NB4 (cell line): ENCODE data around the gene HDAC7.
A peak's percentile ranks its signal among the peaks of the same experiment; 100 is the strongest.

Source experiments
- DNase-seq: peaks from one replicate; pipeline ENCODE4 v3.0.0; 2010; ENCODE audit warnings: low read depth
- H3K4me3 ChIP-seq: one replicate; pipeline ENCODE4 v1.5.1; 2011; ENCODE audit warnings: mild to moderate bottlenecking, low read depth, low read length, moderate library complexity
- MYC ChIP-seq: IDR thresholded peaks from 2 replicates; pipeline ENCODE4 v1.6.1; 2011; ENCODE audit warnings: low read depth, low read length
- POLR2A ChIP-seq: IDR thresholded peaks from 2 replicates; pipeline ENCODE4 v1.6.1; 2011; ENCODE audit warnings: mild to moderate bottlenecking; ENCODE audit not compliant: insufficient read length; ENCODE audit errors: extremely low read depth
- TF ChIP-seq, protein P1 (sequence below): IDR thresholded peaks from one replicate; pipeline ENCODE4 v1.5.1; 2012; ENCODE audit warnings: low read depth, low read length
- TF ChIP-seq, protein P2 (sequence below): IDR thresholded peaks from 2 replicates; pipeline ENCODE4 v1.6.1; 2011; ENCODE audit warnings: low read depth, low read length

The HDAC7 gene

DNA sequence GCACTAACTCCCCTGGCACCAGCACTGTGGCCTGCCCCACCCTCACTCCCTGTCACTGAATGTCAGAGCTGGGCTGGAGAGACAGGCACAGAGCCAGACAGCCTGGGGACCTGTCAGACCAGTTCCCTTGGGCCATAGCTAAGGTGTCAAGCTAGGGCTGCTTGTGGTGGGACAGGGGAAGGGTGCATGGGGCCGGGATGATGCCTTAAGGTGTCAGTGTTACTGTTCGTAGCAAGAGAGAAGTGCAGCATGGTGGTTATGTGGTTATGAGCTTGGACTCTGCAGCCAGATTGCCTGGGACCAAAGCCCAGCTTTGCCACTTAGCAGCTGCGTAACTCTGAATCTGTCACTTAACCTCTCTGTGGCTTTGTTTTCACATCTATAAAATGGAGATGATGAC lies 64.8 kb downstream of the HDAC7 start:
- peak; percentile 42 for DNase-seq
- H3K4me3 ChIP-seq, result no peak overlapping the region
- TF ChIP-seq, protein P1, sequence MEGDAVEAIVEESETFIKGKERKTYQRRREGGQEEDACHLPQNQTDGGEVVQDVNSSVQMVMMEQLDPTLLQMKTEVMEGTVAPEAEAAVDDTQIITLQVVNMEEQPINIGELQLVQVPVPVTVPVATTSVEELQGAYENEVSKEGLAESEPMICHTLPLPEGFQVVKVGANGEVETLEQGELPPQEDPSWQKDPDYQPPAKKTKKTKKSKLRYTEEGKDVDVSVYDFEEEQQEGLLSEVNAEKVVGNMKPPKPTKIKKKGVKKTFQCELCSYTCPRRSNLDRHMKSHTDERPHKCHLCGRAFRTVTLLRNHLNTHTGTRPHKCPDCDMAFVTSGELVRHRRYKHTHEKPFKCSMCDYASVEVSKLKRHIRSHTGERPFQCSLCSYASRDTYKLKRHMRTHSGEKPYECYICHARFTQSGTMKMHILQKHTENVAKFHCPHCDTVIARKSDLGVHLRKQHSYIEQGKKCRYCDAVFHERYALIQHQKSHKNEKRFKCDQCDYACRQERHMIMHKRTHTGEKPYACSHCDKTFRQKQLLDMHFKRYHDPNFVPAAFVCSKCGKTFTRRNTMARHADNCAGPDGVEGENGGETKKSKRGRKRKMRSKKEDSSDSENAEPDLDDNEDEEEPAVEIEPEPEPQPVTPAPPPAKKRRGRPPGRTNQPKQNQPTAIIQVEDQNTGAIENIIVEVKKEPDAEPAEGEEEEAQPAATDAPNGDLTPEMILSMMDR, result no peak
- TF ChIP-seq MYC, result 0 out of 2 replicates have a peak, but pooled peaks have one; percentile 11

DNA sequence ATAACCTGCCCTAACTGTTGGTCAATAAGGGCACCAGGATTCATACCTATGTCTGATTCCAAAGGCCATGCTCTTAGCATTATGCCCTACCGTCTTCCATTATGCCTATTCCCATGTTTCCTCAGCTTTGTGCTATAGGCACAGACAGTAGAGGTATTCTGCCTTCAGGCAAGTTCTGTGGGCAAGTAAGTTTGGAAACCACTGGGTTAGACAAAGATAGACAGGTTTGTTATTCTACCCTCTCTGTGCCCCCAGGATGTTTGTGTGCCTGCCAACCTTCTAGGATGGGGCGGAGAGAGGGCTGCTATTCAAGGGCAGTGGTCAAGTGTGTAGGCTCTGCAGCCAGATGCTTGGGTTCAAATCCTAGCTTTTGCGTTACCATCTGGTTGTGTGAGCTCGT lies 65.6 kb downstream of the HDAC7 start:
- H3K4me3 ChIP-seq, result peak overlapping the region; percentile 50
- no peak for DNase-seq
- no peak for TF ChIP-seq POLR2A

DNA sequence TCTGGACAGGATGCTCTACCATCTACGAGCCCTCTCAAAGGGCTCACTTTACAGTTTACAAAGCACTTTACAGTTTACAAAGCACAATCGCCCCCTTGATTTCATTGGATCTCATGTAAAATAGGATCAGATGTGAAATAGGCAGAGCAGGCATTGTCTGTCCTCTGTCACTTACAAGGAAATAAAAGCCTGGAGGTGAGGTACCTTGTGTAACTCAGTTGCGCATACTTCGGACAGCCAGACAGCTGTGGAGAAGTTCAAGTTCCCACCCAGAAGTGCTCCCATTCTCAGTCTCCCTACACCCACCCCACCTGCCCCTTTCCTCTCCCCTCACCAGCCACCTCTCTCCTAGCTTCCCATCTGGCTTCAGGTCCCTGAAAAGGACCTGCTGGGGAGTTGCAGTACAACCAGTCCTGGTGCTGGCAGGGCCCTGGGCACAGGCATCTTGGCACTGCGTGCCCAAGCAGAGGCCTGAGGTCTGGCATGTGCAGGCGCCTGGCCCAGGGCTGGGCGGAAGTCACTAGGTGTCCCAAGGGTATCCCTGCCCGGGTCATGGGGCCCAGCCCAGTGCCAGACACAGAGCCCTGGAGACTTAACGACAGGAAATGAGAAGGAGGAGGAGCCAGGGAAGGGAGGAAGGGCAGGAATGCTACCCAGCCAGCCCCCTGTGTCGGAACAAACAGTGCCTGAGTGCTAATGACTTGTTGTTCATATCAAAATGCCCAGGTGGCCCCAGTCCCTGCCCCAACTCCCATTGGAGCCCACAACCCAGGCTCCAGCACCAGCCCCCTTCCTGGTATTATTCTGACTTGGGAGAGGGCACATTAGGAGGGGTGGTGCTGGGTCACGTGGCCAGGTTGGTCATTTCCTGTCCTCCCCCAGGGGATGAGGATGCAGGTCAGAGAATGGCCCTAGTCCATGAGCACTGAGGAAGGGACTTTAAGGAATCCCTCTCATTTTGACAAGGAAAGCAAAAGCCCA lies 66.4 kb downstream of the HDAC7 start:
- H3K4me3 ChIP-seq, result peak overlapping the region; percentile 50
- peak; percentile 92 for DNase-seq

DNA sequence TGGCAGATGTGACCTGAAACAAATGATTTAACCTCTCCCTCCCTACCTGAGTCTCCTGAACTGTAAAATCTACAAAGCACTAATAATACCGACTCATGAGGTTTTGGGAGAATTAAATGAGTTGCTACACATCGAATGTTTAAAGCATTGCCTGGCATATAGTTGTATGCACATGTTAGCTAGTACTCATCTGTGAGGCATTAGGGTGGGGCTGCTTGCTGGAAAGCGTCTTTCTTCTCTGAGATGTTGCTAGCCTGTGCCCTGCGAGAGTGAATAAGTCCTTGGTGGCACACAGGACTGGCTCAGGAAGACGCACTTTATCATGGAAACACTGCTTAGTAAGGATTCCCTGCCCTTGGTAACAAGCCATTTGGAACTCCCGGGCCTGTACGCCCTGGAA lies 67.2 kb downstream of the HDAC7 start:
- DNase-seq, result no peak
- TF ChIP-seq MYC (0 out of 2 replicates have a peak, but pooled peaks have one; percentile 13), POLR2A (no peak)
- TF ChIP-seq, protein P2, sequence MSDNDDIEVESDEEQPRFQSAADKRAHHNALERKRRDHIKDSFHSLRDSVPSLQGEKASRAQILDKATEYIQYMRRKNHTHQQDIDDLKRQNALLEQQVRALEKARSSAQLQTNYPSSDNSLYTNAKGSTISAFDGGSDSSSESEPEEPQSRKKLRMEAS, result no peak
- TF ChIP-seq, protein P1, result no peak
- H3K4me3 ChIP-seq, result no peak overlapping the region

More for the DNA sequence above, 66.4 kb downstream of the HDAC7 start:
- peak; percentile 20 for TF ChIP-seq POLR2A
- TF ChIP-seq, protein P2, result peak; percentile 86
- TF ChIP-seq, protein P1, result no peak
- peak; percentile 84 for TF ChIP-seq MYC

DNA sequence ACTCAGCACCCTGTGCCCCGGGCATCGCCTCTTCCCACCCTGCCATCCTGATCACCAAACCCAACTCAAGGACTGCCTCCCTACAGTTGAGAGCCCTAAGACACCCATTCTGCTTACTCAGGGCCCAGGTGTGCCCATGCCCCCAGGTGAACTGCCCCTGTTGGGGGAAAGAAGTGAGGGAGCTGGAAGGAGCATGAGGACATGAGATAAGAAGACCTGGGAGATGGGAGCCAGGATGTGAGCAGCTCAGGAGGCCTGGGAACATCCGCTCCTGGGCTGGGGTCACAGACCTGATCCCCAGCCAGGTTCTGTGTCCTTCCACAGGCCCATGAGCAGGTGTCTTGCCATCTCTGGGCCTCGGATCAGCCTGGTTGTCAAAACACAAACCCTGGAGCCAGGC lies 67.6 kb downstream of the HDAC7 start:
- DNase-seq, result no peak
- no peak for TF ChIP-seq MYC
- no peak for TF ChIP-seq POLR2A
- TF ChIP-seq, protein P1, result no peak
- TF ChIP-seq, protein P2, result no peak
- no peak overlapping the region for H3K4me3 ChIP-seq

DNA sequence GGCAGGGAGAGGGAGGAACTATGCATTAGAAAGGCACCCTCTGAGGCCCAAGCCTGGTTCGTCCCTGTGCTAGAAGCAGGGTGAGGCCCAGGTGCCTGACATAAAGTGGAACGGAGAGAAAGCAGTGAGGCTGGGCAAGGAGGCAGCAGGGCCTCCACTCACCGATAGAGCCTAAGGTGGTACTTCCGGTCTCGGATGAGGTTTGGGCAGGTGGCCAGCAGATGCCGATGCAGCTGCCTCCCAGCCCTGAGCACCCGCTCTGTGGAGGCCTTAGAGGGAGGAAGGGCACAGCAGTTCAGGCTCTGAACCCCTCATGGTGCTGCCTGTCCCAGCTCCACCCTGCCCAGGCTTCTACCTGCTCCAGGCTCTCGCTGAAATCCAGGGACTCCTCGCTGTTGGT lies 68.1 kb downstream of the HDAC7 start:
- no peak for TF ChIP-seq MYC
- TF ChIP-seq, protein P1, result no peak
- no peak for TF ChIP-seq POLR2A
- TF ChIP-seq, protein P2, result no peak
- no peak overlapping the region for H3K4me3 ChIP-seq
- no peak for DNase-seq
